HepG2 (cell line): Measurements from ENCODE around the gene VAC14. TPM values are rescaled to one million over a fixed set of nuclear protein-coding genes. Genes with fewer than 3 reads are reported as not detected.

Experiments
- DNMT3B ChIP-seq: conservative IDR thresholded peaks from 2 replicates; pipeline ENCODE4 v1.6.1; 2016; ENCODE audit warnings: missing biosample characterization, control low read depth
- ELF1 ChIP-seq: sonication (generic); formaldehyde crosslinking; IDR thresholded peaks from 2 replicates; pipeline ENCODE4 v1.4.0; 2020; ENCODE audit warnings: missing genetic modification reagents
- EP300 ChIP-seq, 3 experiments: sonication (generic) in 1 of 3; formaldehyde crosslinking in 1 of 3; IDR thresholded peaks; 2 replicates each; pipeline versions ENCODE4 v1.5.1 to v1.6.1; 2011 to 2020; ENCODE audit warnings: low read depth in 2 of 3, low read length in 2 of 3, borderline replicate concordance in 1 of 3, improper control_type of control experiment in 1 of 3, mild to moderate bottlenecking in 1 of 3, missing genetic modification reagents in 1 of 3, moderate library complexity in 1 of 3
- ISX ChIP-seq: sonication (generic); formaldehyde crosslinking; conservative IDR thresholded peaks from 2 replicates; pipeline ENCODE4 v1.5.0; 2020; ENCODE audit warnings: missing genetic modification reagents
- MLLT10 ChIP-seq: sonication (generic); formaldehyde crosslinking; IDR thresholded peaks from 2 replicates; pipeline ENCODE4 v1.4.0; 2020; ENCODE audit warnings: missing genetic modification reagents
- MTA1 ChIP-seq: sonication (generic); formaldehyde crosslinking; IDR thresholded peaks from 2 replicates; pipeline ENCODE4 v1.4.0; 2020; ENCODE audit warnings: missing genetic modification reagents, mild to moderate bottlenecking, borderline replicate concordance
- MTF1 ChIP-seq: sonication (generic); formaldehyde crosslinking; IDR thresholded peaks from 2 replicates; pipeline ENCODE4 v1.5.0; 2020; ENCODE audit warnings: missing genetic modification reagents
- NFIB ChIP-seq: sonication (generic); formaldehyde crosslinking; IDR thresholded peaks from 2 replicates; pipeline ENCODE4 v1.9.0; 2021; ENCODE audit warnings: missing genetic modification reagents, mild to moderate bottlenecking, borderline replicate concordance
- NFIC ChIP-seq: IDR thresholded peaks from 2 replicates; pipeline ENCODE4 v1.6.1; 2012; ENCODE audit warnings: mild to moderate bottlenecking, low read length, inconsistent platforms
- NFRKB ChIP-seq: fragments of 450-650 bp; IDR thresholded peaks from 2 replicates; pipeline ENCODE4 v1.6.1; 2017
- PHF5A ChIP-seq: IDR thresholded peaks from one replicate; pipeline ENCODE4 v1.6.1; 2018; ENCODE audit warnings: low read depth, missing genetic modification reagents; ENCODE audit not compliant: unreplicated experiment
- SMARCE1 ChIP-seq: fragments of 450-650 bp; IDR thresholded peaks from 2 replicates; pipeline ENCODE4 v1.6.1; 2017; ENCODE audit warnings: borderline replicate concordance
- SOX13 ChIP-seq, 3 experiments: fragments of 450-650 bp in 1 of 3; sonication (generic) in 1 of 3; formaldehyde crosslinking in 1 of 3; IDR thresholded peaks in 2 of 3; conservative IDR thresholded peaks in 1 of 3; 2 replicates each; pipeline versions ENCODE4 v1.5.0 to v1.6.1; 2016 to 2020; ENCODE audit warnings: antibody characterized with exemption in 1 of 3, mild to moderate bottlenecking in 1 of 3, missing compliant biosample characterization in 1 of 3, missing genetic modification reagents in 1 of 3, moderate library complexity in 1 of 3
- TCF7L2 ChIP-seq: IDR thresholded peaks from 2 replicates; pipeline ENCODE4 v1.6.1; 2011; ENCODE audit warnings: mild to moderate bottlenecking, low read depth, low read length, moderate library complexity
- ZBTB1 ChIP-seq: sonication (generic); formaldehyde crosslinking; IDR thresholded peaks from 2 replicates; pipeline ENCODE4 v1.4.0; 2020; ENCODE audit warnings: missing genetic modification reagents, borderline replicate concordance
- ZNF160 ChIP-seq: sonication (generic); formaldehyde crosslinking; IDR thresholded peaks from 2 replicates; pipeline ENCODE4 v1.8.0; 2022; ENCODE audit warnings: mild to moderate bottlenecking, inconsistent platforms, missing genetic modification reagents
- ZNF704 ChIP-seq: sonication (generic); formaldehyde crosslinking; IDR thresholded peaks from 2 replicates; pipeline ENCODE4 v1.8.1; 2023; ENCODE audit warnings: mild to moderate bottlenecking, inconsistent platforms, moderate library complexity, missing genetic modification reagents, borderline replicate concordance
- polyA plus RNA-seq, 8 experiments: library from polyadenylated mRNA; depleted of rRNA in 3 of 8; stranded (reverse) in 7 of 8; unstranded in 1 of 8; fragments of >200 nt; fragmentation: Illumina TruSeq in 4 of 8; extraction: Trizol in 4 of 8; gene quantifications; 2 replicates each; pipeline versions ENCODE4 v1.2.1 to v1.2.3, GENCODE V29; 2011 to 2016; ENCODE audit warnings: low read depth in 4 of 8, missing spikeins in 1 of 8, mixed read lengths in 1 of 8; ENCODE audit not compliant: insufficient read depth in 1 of 8
- total RNA-seq, 5 experiments: library from RNA; depleted of rRNA; stranded (reverse); fragments of >200 nt; fragmentation: Illumina TruSeq; extraction: Trizol; gene quantifications; 2 replicates each; pipeline ENCODE4 v1.2.3, GENCODE V29; 2016; ENCODE audit warnings: low read depth in 1 of 5
- TF ChIP-seq, protein P1 (sequence below): sonication (generic); formaldehyde crosslinking; conservative IDR thresholded peaks from 2 replicates; pipeline ENCODE4 v1.4.0; 2020; ENCODE audit warnings: missing genetic modification reagents
- TF ChIP-seq, protein P2 (sequence below): sonication (generic); formaldehyde crosslinking; IDR thresholded peaks from 2 replicates; pipeline ENCODE4 v1.5.1; 2020; ENCODE audit warnings: mild to moderate bottlenecking, missing genetic modification reagents, borderline replicate concordance

VAC14 gene
- total and polyA plus RNA-seq, 2 of the 13 experiments (the other 11 are each of a cell fraction or from before 2014, with no cell fraction given): 23.5 to 24.6 TPM

DNA sequence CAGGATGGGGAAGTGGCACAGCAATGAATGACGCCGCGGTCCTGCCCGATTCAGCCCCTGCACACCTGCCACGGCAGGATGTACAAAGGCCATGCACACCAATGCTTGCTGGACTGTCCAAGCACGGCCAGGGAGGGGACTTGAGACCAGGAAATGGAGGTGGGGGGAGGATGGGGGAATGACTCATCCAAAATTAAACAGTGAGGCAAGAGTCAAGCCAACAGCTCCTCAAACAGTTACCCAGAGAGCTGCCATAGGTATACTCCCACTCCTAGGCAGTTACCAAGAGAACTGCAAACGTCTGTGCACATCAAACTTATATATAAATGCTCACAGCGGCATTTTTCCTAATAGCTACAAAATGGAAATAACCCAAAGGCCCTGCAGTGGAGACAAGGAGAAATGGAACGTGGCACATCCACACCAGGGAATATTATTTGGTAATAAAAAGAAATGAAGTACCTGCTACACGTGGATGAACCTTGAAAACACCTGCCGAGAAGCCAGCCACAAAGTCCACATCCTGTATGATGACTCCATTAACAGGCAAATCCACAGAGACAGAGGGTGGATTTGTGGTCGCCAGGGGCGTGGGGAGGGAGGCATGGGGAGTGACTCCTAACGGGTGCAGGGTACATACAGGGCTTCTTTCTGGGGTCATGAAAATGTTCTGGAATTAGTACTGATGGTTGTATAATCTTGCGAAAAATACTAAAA lies 54.1 kb downstream of the VAC14 start (continued):
- TF ChIP-seq, protein P1, sequence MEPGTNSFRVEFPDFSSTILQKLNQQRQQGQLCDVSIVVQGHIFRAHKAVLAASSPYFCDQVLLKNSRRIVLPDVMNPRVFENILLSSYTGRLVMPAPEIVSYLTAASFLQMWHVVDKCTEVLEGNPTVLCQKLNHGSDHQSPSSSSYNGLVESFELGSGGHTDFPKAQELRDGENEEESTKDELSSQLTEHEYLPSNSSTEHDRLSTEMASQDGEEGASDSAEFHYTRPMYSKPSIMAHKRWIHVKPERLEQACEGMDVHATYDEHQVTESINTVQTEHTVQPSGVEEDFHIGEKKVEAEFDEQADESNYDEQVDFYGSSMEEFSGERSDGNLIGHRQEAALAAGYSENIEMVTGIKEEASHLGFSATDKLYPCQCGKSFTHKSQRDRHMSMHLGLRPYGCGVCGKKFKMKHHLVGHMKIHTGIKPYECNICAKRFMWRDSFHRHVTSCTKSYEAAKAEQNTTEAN: peak; percentile 99
- no peak for TF ChIP-seq MTF1 (CRISPR knock-in tag)
- no peak for TF ChIP-seq NFIB (CRISPR knock-in tag)
- peak; percentile 92; a peak in 3 of 4 replicates for TF ChIP-seq EP300 (IDR thresholded peaks at IDR 0.05; ENCODE audit: low read depth in 2 of 2, low read length in 2 of 2)
- peak; percentile 86 for TF ChIP-seq EP300 (CRISPR knock-in tag; IDR thresholded peaks at IDR 0.05; ENCODE audit: borderline replicate concordance)
- no peak for TF ChIP-seq ZBTB1 (CRISPR knock-in tag)
- 0 out of 2 replicates have a peak, but pooled peaks have one; percentile 10 for TF ChIP-seq SMARCE1
- no peak for TF ChIP-seq ZNF704 (CRISPR knock-in tag)
- TF ChIP-seq NFRKB: no peak
- TF ChIP-seq NFIC: peak; percentile 59; the same call in 1 of the 2 replicates
- TF ChIP-seq DNMT3B (CRISPR knock-in tag): 0 out of 2 replicates have a peak, but pooled peaks have one; percentile 74
- TF ChIP-seq MTA1 (CRISPR knock-in tag): peak; percentile 97
- TF ChIP-seq, protein P2, sequence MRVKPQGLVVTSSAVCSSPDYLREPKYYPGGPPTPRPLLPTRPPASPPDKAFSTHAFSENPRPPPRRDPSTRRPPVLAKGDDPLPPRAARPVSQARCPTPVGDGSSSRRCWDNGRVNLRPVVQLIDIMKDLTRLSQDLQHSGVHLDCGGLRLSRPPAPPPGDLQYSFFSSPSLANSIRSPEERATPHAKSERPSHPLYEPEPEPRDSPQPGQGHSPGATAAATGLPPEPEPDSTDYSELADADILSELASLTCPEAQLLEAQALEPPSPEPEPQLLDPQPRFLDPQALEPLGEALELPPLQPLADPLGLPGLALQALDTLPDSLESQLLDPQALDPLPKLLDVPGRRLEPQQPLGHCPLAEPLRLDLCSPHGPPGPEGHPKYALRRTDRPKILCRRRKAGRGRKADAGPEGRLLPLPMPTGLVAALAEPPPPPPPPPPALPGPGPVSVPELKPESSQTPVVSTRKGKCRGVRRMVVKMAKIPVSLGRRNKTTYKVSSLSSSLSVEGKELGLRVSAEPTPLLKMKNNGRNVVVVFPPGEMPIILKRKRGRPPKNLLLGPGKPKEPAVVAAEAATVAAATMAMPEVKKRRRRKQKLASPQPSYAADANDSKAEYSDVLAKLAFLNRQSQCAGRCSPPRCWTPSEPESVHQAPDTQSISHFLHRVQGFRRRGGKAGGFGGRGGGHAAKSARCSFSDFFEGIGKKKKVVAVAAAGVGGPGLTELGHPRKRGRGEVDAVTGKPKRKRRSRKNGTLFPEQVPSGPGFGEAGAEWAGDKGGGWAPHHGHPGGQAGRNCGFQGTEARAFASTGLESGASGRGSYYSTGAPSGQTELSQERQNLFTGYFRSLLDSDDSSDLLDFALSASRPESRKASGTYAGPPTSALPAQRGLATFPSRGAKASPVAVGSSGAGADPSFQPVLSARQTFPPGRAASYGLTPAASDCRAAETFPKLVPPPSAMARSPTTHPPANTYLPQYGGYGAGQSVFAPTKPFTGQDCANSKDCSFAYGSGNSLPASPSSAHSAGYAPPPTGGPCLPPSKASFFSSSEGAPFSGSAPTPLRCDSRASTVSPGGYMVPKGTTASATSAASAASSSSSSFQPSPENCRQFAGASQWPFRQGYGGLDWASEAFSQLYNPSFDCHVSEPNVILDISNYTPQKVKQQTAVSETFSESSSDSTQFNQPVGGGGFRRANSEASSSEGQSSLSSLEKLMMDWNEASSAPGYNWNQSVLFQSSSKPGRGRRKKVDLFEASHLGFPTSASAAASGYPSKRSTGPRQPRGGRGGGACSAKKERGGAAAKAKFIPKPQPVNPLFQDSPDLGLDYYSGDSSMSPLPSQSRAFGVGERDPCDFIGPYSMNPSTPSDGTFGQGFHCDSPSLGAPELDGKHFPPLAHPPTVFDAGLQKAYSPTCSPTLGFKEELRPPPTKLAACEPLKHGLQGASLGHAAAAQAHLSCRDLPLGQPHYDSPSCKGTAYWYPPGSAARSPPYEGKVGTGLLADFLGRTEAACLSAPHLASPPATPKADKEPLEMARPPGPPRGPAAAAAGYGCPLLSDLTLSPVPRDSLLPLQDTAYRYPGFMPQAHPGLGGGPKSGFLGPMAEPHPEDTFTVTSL (CRISPR knock-in tag): peak; percentile 18; the same call in 1 of the 2 replicates
- peak; percentile 83 for TF ChIP-seq ELF1 (CRISPR knock-in tag)
- no peak for TF ChIP-seq MLLT10 (CRISPR knock-in tag)
- TF ChIP-seq PHF5A (CRISPR knock-in tag): no peak
- peak; percentile 53; the same call in 1 of the 2 replicates for TF ChIP-seq SOX13 (IDR thresholded peaks at IDR 0.05)
- peak in 1 of 2 experiments; percentile 74; a peak in 2 of 4 replicates for TF ChIP-seq SOX13 (CRISPR knock-in tag; conservative IDR thresholded peaks at IDR 0.05 in 1 of 2, IDR thresholded peaks at IDR 0.05 in 1 of 2)
- TF ChIP-seq ZNF160 (CRISPR knock-in tag): no peak; the same call in 1 of the 2 replicates
- TF ChIP-seq ISX (CRISPR knock-in tag): no peak
- no peak for TF ChIP-seq TCF7L2
